Stimulated activated CD8-positive, alpha-beta memory T cell treated with anti-CD3 and anti-CD28 coated beads, Interleukin-15, amount 100 ng/mL, for 48 hours (primary cell): Measurements from ENCODE around the gene BPIFA2.
"Not testable (repeated sequence)": the region's sequence is repeated elsewhere in the genome, so short reads cannot be mapped to it uniquely, and the experiment has no call there.

Experiments
- DNase-seq, 2 donors: peaks; one replicate each; pipeline ENCODE4 v3.0.0-alpha.2; 2020; ENCODE audit warnings: low read depth in 2 of 2

BPIFA2 gene

GRCh38 chr20:33167859-33168258 is at the start of gene BPIFA2:
BPIFA2 (plus strand) TSS chr20:33168159; CDS start chr20:33169146, 987 bp downstream.
- no peak for DNase-seq

GRCh38 chr20:33119725-33120720 is 47.9 kb upstream of the BPIFA2 start:
- no peak for DNase-seq

GRCh38 chr20:33120934-33121333 is 47.0 kb upstream of the BPIFA2 start:
- DNase-seq: no peak

- not testable (repeated sequence) for DNase-seq
These were observed 45.7 kb upstream of the BPIFA2 start for GRCh38 chr20:33122297-33122696.

GRCh38 chr20:33124261-33124660 is 43.7 kb upstream of the BPIFA2 start:
- DNase-seq: no peak

GRCh38 chr20:33124994-33125393 is 43.0 kb upstream of the BPIFA2 start:
- no peak for DNase-seq

- DNase-seq: no peak
These were observed 42.0 kb upstream of the BPIFA2 start for GRCh38 chr20:33125983-33126382.

- no peak for DNase-seq
These were observed 40.4 kb upstream of the BPIFA2 start for GRCh38 chr20:33127422-33128097.

GRCh38 chr20:33130568-33131061 is 37.3 kb upstream of the BPIFA2 start:
- DNase-seq: no peak

GRCh38 chr20:33131949-33132473 is 35.9 kb upstream of the BPIFA2 start:
- DNase-seq: no peak

GRCh38 chr20:33132513-33133372 is 35.2 kb upstream of the BPIFA2 start:
- no peak for DNase-seq

GRCh38 chr20:33133373-33133941 is 34.5 kb upstream of the BPIFA2 start:
- no peak for DNase-seq

- no peak for DNase-seq
These were observed 30.8 kb upstream of the BPIFA2 start for GRCh38 chr20:33137195-33137594.

- DNase-seq: no peak
These were observed 28.5 kb upstream of the BPIFA2 start for GRCh38 chr20:33139467-33139866.

GRCh38 chr20:33145521-33145920 is 22.4 kb upstream of the BPIFA2 start:
- DNase-seq: no peak

- no peak for DNase-seq
These were observed 20.7 kb upstream of the BPIFA2 start for GRCh38 chr20:33147299-33147698.

GRCh38 chr20:33148040-33148439 is 19.9 kb upstream of the BPIFA2 start:
- DNase-seq: no peak

GRCh38 chr20:33154252-33154651 is 13.7 kb upstream of the BPIFA2 start:
- DNase-seq: no peak

- DNase-seq: no peak
These were observed 9.1 kb upstream of the BPIFA2 start for GRCh38 chr20:33158637-33159385.

GRCh38 chr20:33159713-33160112 is 8.2 kb upstream of the BPIFA2 start:
- no peak for DNase-seq
